NCI-H1092 (cell line): Measurements from ENCODE around the gene B2M.
"Not testable (repeated sequence)": the region's sequence is repeated elsewhere in the genome, so short reads cannot be mapped to it uniquely, and the experiment has no call there.

Source experiments
- DNase-seq: peaks from one replicate; lab custom pipeline; 2025; lab: John Stamatoyannopoulos, UW

Gene B2M

GRCh38 chr15:44726136-44726535 lies 14.8 kb downstream of the B2M start:
- no peak for DNase-seq

GRCh38 chr15:44726568-44727484 lies 15.5 kb downstream of the B2M start:
- DNase-seq = no peak

GRCh38 chr15:44727485-44728231 lies 16.3 kb downstream of the B2M start:
- no peak for DNase-seq

GRCh38 chr15:44728232-44728575 lies 16.9 kb downstream of the B2M start:
- not testable (repeated sequence) for DNase-seq

- DNase-seq = peak; percentile 89
Observed at GRCh38 chr15:44728576-44729407, 17.5 kb downstream of the B2M start.

GRCh38 chr15:44729408-44730127 lies 18.3 kb downstream of the B2M start:
- no peak for DNase-seq

- no peak for DNase-seq
Observed at GRCh38 chr15:44734839-44735481, 23.6 kb downstream of the B2M start.

- no peak for DNase-seq
Observed at GRCh38 chr15:44735482-44736180, 24.3 kb downstream of the B2M start.

GRCh38 chr15:44736181-44736765 lies 25.0 kb downstream of the B2M start, which contains the start of gene TRIM69:
TSS of gene TRIM69 (plus strand) at chr15:44736528. CDS start at chr15:44736705, 177 bp downstream.
- no peak for DNase-seq

GRCh38 chr15:44738340-44738984 lies 27.1 kb downstream of the B2M start:
- peak; percentile 1 for DNase-seq

GRCh38 chr15:44739222-44739847 lies 28.0 kb downstream of the B2M start:
- DNase-seq = not testable (repeated sequence)

- DNase-seq = not testable (repeated sequence)
Observed at GRCh38 chr15:44743454-44743853, 32.1 kb downstream of the B2M start.

GRCh38 chr15:44753345-44753744 lies 42.0 kb downstream of the B2M start:
- no peak for DNase-seq

- DNase-seq = no peak
Observed at GRCh38 chr15:44763187-44763586, 51.9 kb downstream of the B2M start.

- DNase-seq = no peak
Observed at GRCh38 chr15:44763848-44764247, 52.5 kb downstream of the B2M start.

GRCh38 chr15:44765036-44765435 lies 53.7 kb downstream of the B2M start:
- no peak for DNase-seq
